KG1 (cell line): Measurements from ENCODE around the gene APOL4.
"Not testable (repeated sequence)": the region's sequence is repeated elsewhere in the genome, so short reads cannot be mapped to it uniquely, and the experiment has no call there.

Experiments
- DNase-seq: peaks from one replicate; lab custom pipeline; 2025; lab: John Stamatoyannopoulos, UW

Gene APOL4

GRCh38 chr22:36206255-36206654 is 4.6 kb upstream of the APOL4 start:
- no peak for DNase-seq

GRCh38 chr22:36205573-36205972 is 4.0 kb upstream of the APOL4 start:
- DNase-seq, result not testable (repeated sequence)

- no peak for DNase-seq
These were observed 3.0 kb upstream of the APOL4 start for GRCh38 chr22:36204632-36205015.

- DNase-seq, result no peak
These were observed 2.5 kb upstream of the APOL4 start for GRCh38 chr22:36204001-36204631.

- DNase-seq, result not testable (repeated sequence)
These were observed 1.8 kb upstream of the APOL4 start for GRCh38 chr22:36203441-36203840.

- DNase-seq, result not testable (repeated sequence)
These were observed 1.3 kb upstream of the APOL4 start for GRCh38 chr22:36202906-36203305.

GRCh38 chr22:36201025-36201424 is 584 bp downstream of the APOL4 start:
- DNase-seq, result not testable (repeated sequence)

GRCh38 chr22:36199001-36199551 is 2.5 kb downstream of the APOL4 start:
- no peak for DNase-seq

- no peak for DNase-seq
These were observed 3.1 kb downstream of the APOL4 start for GRCh38 chr22:36198536-36198935.

- peak; percentile 35 for DNase-seq
These were observed 4.0 kb downstream of the APOL4 start for GRCh38 chr22:36197514-36198146.

GRCh38 chr22:36197065-36197440 is 4.6 kb downstream of the APOL4 start:
- DNase-seq, result no peak

GRCh38 chr22:36196254-36197064 is 5.2 kb downstream of the APOL4 start:
- no peak for DNase-seq

- DNase-seq, result peak; percentile 20
These were observed 6.6 kb downstream of the APOL4 start for GRCh38 chr22:36194971-36195370.

GRCh38 chr22:36194385-36194784 is 7.2 kb downstream of the APOL4 start:
- no peak for DNase-seq

- no peak for DNase-seq
These were observed 8.0 kb downstream of the APOL4 start for GRCh38 chr22:36193577-36193976.

- no peak for DNase-seq
These were observed 8.4 kb downstream of the APOL4 start for GRCh38 chr22:36193171-36193570.

- DNase-seq, result no peak
These were observed 9.1 kb downstream of the APOL4 start for GRCh38 chr22:36192542-36192941.

GRCh38 chr22:36191106-36191836 is 10.3 kb downstream of the APOL4 start:
- DNase-seq, result no peak

GRCh38 chr22:36187862-36188261 is 13.7 kb downstream of the APOL4 start:
- not testable (repeated sequence) for DNase-seq

- DNase-seq, result no peak
These were observed 15.6 kb downstream of the APOL4 start for GRCh38 chr22:36185828-36186624.

- DNase-seq, result no peak
These were observed 17.1 kb downstream of the APOL4 start for GRCh38 chr22:36184433-36185025.
